ENCODE results near the gene FGF1. TPM values are rescaled to one million over a fixed set of nuclear protein-coding genes. Genes with fewer than 3 reads are reported as not detected.

The FGF1 gene
- total RNA-seq, 1 donor from 2014 or later = 23.5 TPM

GRCh38 chr5:142551338-142552067 lies 134.4 kb downstream of the FGF1 start:
- H3K27ac ChIP-seq = no peak overlapping the region

GRCh38 chr5:142550471-142550870 lies 135.4 kb downstream of the FGF1 start:
- H3K4me1 ChIP-seq = peaks cover 0 to 2% of the 10 kb centered on the region in 2 donors
- no peaks in the 10 kb centered on the region for H3K36me3 ChIP-seq
- H3K27ac ChIP-seq = no peak overlapping the region
- no peaks in the 10 kb centered on the region for H3K9me3 ChIP-seq
- DNase-seq (ENCODE audit: low spot score in 2 of 2) = no peak
- TF ChIP-seq CTCF (IDR thresholded peaks at IDR 0.05) = no peak
- H3K27me3 ChIP-seq = no peaks in the 10 kb centered on the region
- no peak overlapping the region for H3K4me3 ChIP-seq
- intact Hi-C loops (cut with DNase I) = no loop called here

More at GRCh38 chr5:142551338-142552067, 134.4 kb downstream of the FGF1 start:
- Histone ChIP-seq H3K4me3 (peak overlapping the region in 1 of 2 donors; percentile 39), H3K4me1 (no peaks in the 10 kb centered on the region), H3K9me3 (no peaks in the 10 kb centered on the region), H3K27me3 (no peaks in the 10 kb centered on the region), H3K36me3 (no peaks in the 10 kb centered on the region)
- TF ChIP-seq CTCF (IDR thresholded peaks at IDR 0.05) = no peak
- no peak for DNase-seq (ENCODE audit: low spot score in 2 of 2)
- intact Hi-C loops (cut with DNase I) = no loop called here

GRCh38 chr5:142549834-142550233 lies 136.1 kb downstream of the FGF1 start:
- no peak overlapping the region for H3K27ac ChIP-seq
- intact Hi-C loops (cut with DNase I) = loop anchor here (5.0 to 10.0 kb wide), 2 partner anchors 223 to 535 kb away; partner anchors contain the start of genes GNPDA1 and SPRY4
- H3K4me3 ChIP-seq = no peak overlapping the region
- no peaks in the 10 kb centered on the region for H3K27me3 ChIP-seq
- TF ChIP-seq CTCF (IDR thresholded peaks at IDR 0.05) = no peak
- no peaks in the 10 kb centered on the region for H3K36me3 ChIP-seq
- no peaks in the 10 kb centered on the region for H3K9me3 ChIP-seq
- DNase-seq (ENCODE audit: low spot score in 2 of 2) = no peak
- H3K4me1 ChIP-seq = peaks cover 0 to 5% of the 10 kb centered on the region in 2 donors

- TF ChIP-seq CTCF (IDR thresholded peaks at IDR 0.05) = peak; percentile 47 to 72 (median 68)
- H3K27ac ChIP-seq = no peak overlapping the region
- peaks cover 0 to 5% of the 10 kb centered on the region in 2 donors for H3K4me1 ChIP-seq
- no peak overlapping the region for H3K4me3 ChIP-seq
- H3K27me3 ChIP-seq = no peaks in the 10 kb centered on the region
- DNase-seq (ENCODE audit: low spot score in 2 of 2) = peak in 1 of 2 donors; percentile 79
- H3K9me3 ChIP-seq = no peaks in the 10 kb centered on the region
- intact Hi-C loops (cut with DNase I) = loop anchor here (1.0 to 10.0 kb wide), 3 partner anchors 222 to 534 kb away; partner anchors contain the start of genes GNPDA1 and SPRY4
- no peaks in the 10 kb centered on the region for H3K36me3 ChIP-seq
These were observed 137.1 kb downstream of the FGF1 start for GRCh38 chr5:142548739-142549275.

- Histone ChIP-seq H3K4me1 (peaks cover 0 to 13% of the 10 kb centered on the region in 2 donors), H3K4me3 (no peak overlapping the region), H3K27me3 (no peaks in the 10 kb centered on the region), H3K9me3 (no peaks in the 10 kb centered on the region), H3K27ac (no peak overlapping the region), H3K36me3 (no peaks in the 10 kb centered on the region)
- TF ChIP-seq CTCF (IDR thresholded peaks at IDR 0.05) = no peak
- intact Hi-C loops (cut with DNase I) = loop anchor here (1.0 to 10.0 kb wide), 3 partner anchors 220 to 533 kb away; partner anchors contain the start of genes GNPDA1 and SPRY4
- no peak for DNase-seq (ENCODE audit: low spot score in 2 of 2)
These were observed 138.2 kb downstream of the FGF1 start for GRCh38 chr5:142547445-142548380.

Data from ascending aorta (tissue), 2 donors.